SK-N-MC (cell line): Measurements from ENCODE around the gene IFNK.
A peak's percentile ranks its signal among the peaks of the same experiment; 100 is the strongest.

Experiments
- DNase-seq: peaks from one replicate; pipeline ENCODE4 v3.0.0-alpha.2; 2011; ENCODE audit warnings: low read depth, low spot score
- H3K27ac ChIP-seq: fragments of 200-600 bp; sonication (generic); 2 replicates; pipeline ENCODE4 v1.5.1; 2016; ENCODE audit warnings: mixed run types
- H3K36me3 ChIP-seq: fragments of 200-600 bp; sonication (generic); 2 replicates; pipeline ENCODE4 v1.6.1; 2017; ENCODE audit warnings: antibody characterized with exemption, low read length, mixed read lengths; ENCODE audit not compliant: insufficient read depth
- H3K4me3 ChIP-seq: fragments of 200-600 bp; sonication (generic); 2 replicates; pipeline ENCODE4 v1.5.1; 2016
- H3K9ac ChIP-seq: fragments of 200-600 bp; sonication (generic); 2 replicates; pipeline ENCODE4 v1.8.0; 2017; ENCODE audit warnings: mixed run types, mixed read lengths; ENCODE audit not compliant: insufficient read length
- H3K9me3 ChIP-seq: fragments of 200-600 bp; sonication (generic); 2 replicates; pipeline ENCODE4 v1.6.1; 2017; ENCODE audit warnings: low read depth, mild to moderate bottlenecking, antibody characterized with exemption, low read length, moderate library complexity, mixed read lengths
- EZH2 ChIP-seq: fragments of 200-600 bp; sonication (generic); IDR thresholded peaks from one replicate; pipeline ENCODE4 v1.6.1; 2017; ENCODE audit warnings: antibody characterized with exemption
- FOXP2 ChIP-seq: optimal IDR thresholded peaks from 2 replicates; pipeline ENCODE3; 2011; ENCODE audit warnings: mild to moderate bottlenecking, moderate library complexity; ENCODE audit not compliant: insufficient read depth; ENCODE audit errors: extremely low read length, control extremely low read depth
- POLR2AphosphoS5 ChIP-seq: IDR thresholded peaks from 2 replicates; pipeline ENCODE4 v1.6.1; 2012; ENCODE audit warnings: mild to moderate bottlenecking, low read depth, low read length, borderline replicate concordance

The IFNK gene

GRCh38 chr9:27519466-27520465, 4.3 kb upstream of the IFNK start:
- H3K4me3 ChIP-seq, result no peak overlapping the region
- H3K9me3 ChIP-seq, result no peaks in the 10 kb centered on the region
- no peak overlapping the region for H3K27ac ChIP-seq
- DNase-seq, result no peak
- TF ChIP-seq POLR2AphosphoS5, result no peak
- TF ChIP-seq EZH2, result no peak
- TF ChIP-seq FOXP2, result no peak
- no peak overlapping the region for H3K9ac ChIP-seq
- H3K36me3 ChIP-seq, result no peaks in the 10 kb centered on the region

- TF ChIP-seq FOXP2 (no peak), POLR2AphosphoS5 (no peak), EZH2 (no peak)
- DNase-seq, result no peak
- Histone ChIP-seq H3K9me3 (no peaks in the 10 kb centered on the region), H3K36me3 (no peaks in the 10 kb centered on the region), H3K9ac (no peak overlapping the region), H3K4me3 (no peak overlapping the region), H3K27ac (no peak overlapping the region)
These were observed 3.1 kb upstream of the IFNK start for GRCh38 chr9:27520986-27521385.

- TF ChIP-seq EZH2 (no peak), FOXP2 (no peak), POLR2AphosphoS5 (no peak)
- Histone ChIP-seq H3K4me3 (no peak overlapping the region), H3K27ac (no peak overlapping the region), H3K9ac (no peak overlapping the region), H3K9me3 (no peaks in the 10 kb centered on the region), H3K36me3 (no peaks in the 10 kb centered on the region)
- DNase-seq, result no peak
These were observed 949 bp upstream of the IFNK start for GRCh38 chr9:27523141-27523540.

GRCh38 chr9:27527702-27528075, 3.6 kb downstream of the IFNK start:
- no peaks in the 10 kb centered on the region for H3K36me3 ChIP-seq
- TF ChIP-seq POLR2AphosphoS5, result no peak
- TF ChIP-seq FOXP2, result no peak
- TF ChIP-seq EZH2, result no peak
- no peaks in the 10 kb centered on the region for H3K9me3 ChIP-seq
- H3K9ac ChIP-seq, result no peak overlapping the region
- no peak overlapping the region for H3K4me3 ChIP-seq
- DNase-seq, result no peak
- H3K27ac ChIP-seq, result no peak overlapping the region

- H3K36me3 ChIP-seq, result no peaks in the 10 kb centered on the region
- no peak overlapping the region for H3K9ac ChIP-seq
These were observed 4.2 kb downstream of the IFNK start for GRCh38 chr9:27528076-27528885.

GRCh38 chr9:27528886-27529315, 4.8 kb downstream of the IFNK start:
- TF ChIP-seq FOXP2 (no peak), POLR2AphosphoS5 (no peak), EZH2 (no peak)
- Histone ChIP-seq H3K27ac (no peak overlapping the region), H3K36me3 (no peaks in the 10 kb centered on the region), H3K9ac (peak overlapping the region; percentile 60), H3K9me3 (no peaks in the 10 kb centered on the region), H3K4me3 (peak overlapping the region; percentile 88)
- DNase-seq, result no peak

More at GRCh38 chr9:27528076-27528885, 4.2 kb downstream of the IFNK start:
- no peak for DNase-seq
- Histone ChIP-seq H3K9me3 (no peaks in the 10 kb centered on the region), H3K27ac (no peak overlapping the region), H3K4me3 (peak overlapping the region; percentile 88)
- no peak for TF ChIP-seq EZH2
- no peak for TF ChIP-seq FOXP2
- TF ChIP-seq POLR2AphosphoS5, result no peak

- no peak for TF ChIP-seq FOXP2
- no peak for DNase-seq
- no peak within 1 kb of the TSS for H3K27ac ChIP-seq
- H3K4me3 ChIP-seq, result peak within 1 kb of the TSS; percentile 88
- no peaks in the 10 kb centered on the region for H3K36me3 ChIP-seq
- no peaks in the 10 kb centered on the region for H3K9me3 ChIP-seq
- peak within 1 kb of the TSS; percentile 60 for H3K9ac ChIP-seq
These were observed 5.5 kb downstream of the IFNK start, which contains the start of gene MOB3B for GRCh38 chr9:27529316-27530278. Gene MOB3B (minus strand): TSS chr9:27529814. CDS start chr9:27455550, 74,264 bp downstream.
